KMS-11 (cell line): ENCODE results near the gene GARIN3.

Source experiments
- H2AFZ ChIP-seq: fragments of 200-600 bp; sonication (generic); 2 replicates; pipeline ENCODE4 v1.6.1; 2016; ENCODE audit warnings: antibody characterized with exemption, mixed run types, low read depth
- H3K27ac ChIP-seq: fragments of 200-600 bp; sonication (generic); 2 replicates; pipeline ENCODE4 v1.6.1; 2016; ENCODE audit warnings: mild to moderate bottlenecking, mixed run types
- H3K27me3 ChIP-seq: fragments of 200-600 bp; sonication (generic); 2 replicates; pipeline ENCODE4 v1.6.1; 2017; ENCODE audit warnings: mild to moderate bottlenecking, low read depth, mixed run types, moderate library complexity; ENCODE audit not compliant: insufficient read depth
- H3K36me3 ChIP-seq: fragments of 200-600 bp; sonication (generic); 2 replicates; pipeline ENCODE4 v1.6.1; 2017; ENCODE audit warnings: mild to moderate bottlenecking, mixed run types; ENCODE audit not compliant: insufficient read depth
- H3K4me1 ChIP-seq: fragments of 200-600 bp; sonication (generic); 2 replicates; pipeline ENCODE4 v1.6.1; 2016; ENCODE audit warnings: mild to moderate bottlenecking, low read depth, mixed run types; ENCODE audit not compliant: poor library complexity, severe bottlenecking
- H3K4me2 ChIP-seq: fragments of 200-600 bp; sonication (generic); 2 replicates; pipeline ENCODE4 v1.7.0; 2016; ENCODE audit warnings: mild to moderate bottlenecking, mixed run types
- H3K4me3 ChIP-seq: fragments of 200-600 bp; sonication (generic); IDR thresholded peaks from 2 replicates; pipeline ENCODE4 v1.6.1; 2017; ENCODE audit warnings: low read depth, low read length, mixed read lengths; ENCODE audit not compliant: insufficient read depth
- H3K79me2 ChIP-seq: fragments of 200-600 bp; sonication (generic); 2 replicates; pipeline ENCODE4 v1.6.1; 2016; ENCODE audit warnings: low read depth, mixed run types; ENCODE audit not compliant: insufficient read depth
- H3K9ac ChIP-seq: fragments of 200-600 bp; sonication (generic); 2 replicates; pipeline ENCODE4 v1.6.1; 2016; ENCODE audit warnings: mild to moderate bottlenecking, mixed run types
- H4K20me1 ChIP-seq: fragments of 200-600 bp; sonication (generic); 2 replicates; pipeline ENCODE4 v1.6.1; 2016; ENCODE audit warnings: mild to moderate bottlenecking, mixed run types; ENCODE audit not compliant: insufficient read depth
- TF ChIP-seq, protein P1 (sequence below): fragments of 200-600 bp; sonication (generic); conservative IDR thresholded peaks from 2 replicates; pipeline ENCODE4 v1.6.1; 2017; ENCODE audit warnings: low read depth, mild to moderate bottlenecking, antibody characterized with exemption, low read length, moderate library complexity, mixed read lengths

The GARIN3 gene

DNA sequence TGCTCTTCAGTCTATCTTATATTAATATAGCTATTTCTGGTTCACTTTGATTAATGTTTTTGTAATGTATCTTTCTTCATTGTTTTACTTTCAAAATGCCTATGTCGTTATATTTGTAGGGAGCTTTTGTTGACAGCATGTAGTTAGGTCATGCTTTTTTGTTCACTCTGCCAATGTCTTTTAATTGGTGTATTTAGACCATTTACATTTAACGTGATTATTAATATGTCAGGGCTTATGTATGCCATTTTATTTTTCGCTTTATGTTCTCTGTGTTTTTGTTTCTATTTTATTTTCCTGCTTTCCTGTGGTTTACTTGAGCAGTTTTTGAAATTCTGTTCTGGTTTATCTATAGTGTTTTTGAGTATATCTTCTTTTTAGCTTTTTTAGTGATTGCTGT, 10.8 kb downstream of the GARIN3 start:
- Histone ChIP-seq H3K4me3 (no peak overlapping the region), H4K20me1 (no peaks in the 10 kb centered on the region), H3K36me3 (no peaks in the 10 kb centered on the region), H3K27me3 (no peaks in the 10 kb centered on the region), H3K27ac (no peak overlapping the region), H3K79me2 (no peaks in the 10 kb centered on the region), H3K4me2 (no peak overlapping the region), H3K9ac (no peak overlapping the region), H2AFZ (no peak overlapping the region), H3K4me1 (no peaks in the 10 kb centered on the region)
- TF ChIP-seq, protein P1, sequence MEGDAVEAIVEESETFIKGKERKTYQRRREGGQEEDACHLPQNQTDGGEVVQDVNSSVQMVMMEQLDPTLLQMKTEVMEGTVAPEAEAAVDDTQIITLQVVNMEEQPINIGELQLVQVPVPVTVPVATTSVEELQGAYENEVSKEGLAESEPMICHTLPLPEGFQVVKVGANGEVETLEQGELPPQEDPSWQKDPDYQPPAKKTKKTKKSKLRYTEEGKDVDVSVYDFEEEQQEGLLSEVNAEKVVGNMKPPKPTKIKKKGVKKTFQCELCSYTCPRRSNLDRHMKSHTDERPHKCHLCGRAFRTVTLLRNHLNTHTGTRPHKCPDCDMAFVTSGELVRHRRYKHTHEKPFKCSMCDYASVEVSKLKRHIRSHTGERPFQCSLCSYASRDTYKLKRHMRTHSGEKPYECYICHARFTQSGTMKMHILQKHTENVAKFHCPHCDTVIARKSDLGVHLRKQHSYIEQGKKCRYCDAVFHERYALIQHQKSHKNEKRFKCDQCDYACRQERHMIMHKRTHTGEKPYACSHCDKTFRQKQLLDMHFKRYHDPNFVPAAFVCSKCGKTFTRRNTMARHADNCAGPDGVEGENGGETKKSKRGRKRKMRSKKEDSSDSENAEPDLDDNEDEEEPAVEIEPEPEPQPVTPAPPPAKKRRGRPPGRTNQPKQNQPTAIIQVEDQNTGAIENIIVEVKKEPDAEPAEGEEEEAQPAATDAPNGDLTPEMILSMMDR = no peak

GRCh38 chr5:157150995-157151394, 15.1 kb downstream of the GARIN3 start:
- no peak overlapping the region for H3K9ac ChIP-seq
- no peak overlapping the region for H2AFZ ChIP-seq
- no peak overlapping the region for H3K4me3 ChIP-seq
- H3K27me3 ChIP-seq = no peaks in the 10 kb centered on the region
- H3K36me3 ChIP-seq = no peaks in the 10 kb centered on the region
- no peaks in the 10 kb centered on the region for H3K79me2 ChIP-seq
- no peaks in the 10 kb centered on the region for H3K4me1 ChIP-seq
- no peak overlapping the region for H3K4me2 ChIP-seq
- TF ChIP-seq, protein P1 = no peak
- H4K20me1 ChIP-seq = no peaks in the 10 kb centered on the region
- H3K27ac ChIP-seq = no peak overlapping the region

- Histone ChIP-seq H3K4me3 (no peak overlapping the region), H3K4me2 (no peak overlapping the region), H3K27me3 (no peaks in the 10 kb centered on the region), H4K20me1 (no peaks in the 10 kb centered on the region), H3K9ac (no peak overlapping the region), H2AFZ (no peak overlapping the region), H3K79me2 (no peaks in the 10 kb centered on the region), H3K36me3 (no peaks in the 10 kb centered on the region), H3K27ac (no peak overlapping the region), H3K4me1 (no peaks in the 10 kb centered on the region)
- TF ChIP-seq, protein P1 = peak; percentile 82
Observed at GRCh38 chr5:157148734-157149615, 17.1 kb downstream of the GARIN3 start.

DNA sequence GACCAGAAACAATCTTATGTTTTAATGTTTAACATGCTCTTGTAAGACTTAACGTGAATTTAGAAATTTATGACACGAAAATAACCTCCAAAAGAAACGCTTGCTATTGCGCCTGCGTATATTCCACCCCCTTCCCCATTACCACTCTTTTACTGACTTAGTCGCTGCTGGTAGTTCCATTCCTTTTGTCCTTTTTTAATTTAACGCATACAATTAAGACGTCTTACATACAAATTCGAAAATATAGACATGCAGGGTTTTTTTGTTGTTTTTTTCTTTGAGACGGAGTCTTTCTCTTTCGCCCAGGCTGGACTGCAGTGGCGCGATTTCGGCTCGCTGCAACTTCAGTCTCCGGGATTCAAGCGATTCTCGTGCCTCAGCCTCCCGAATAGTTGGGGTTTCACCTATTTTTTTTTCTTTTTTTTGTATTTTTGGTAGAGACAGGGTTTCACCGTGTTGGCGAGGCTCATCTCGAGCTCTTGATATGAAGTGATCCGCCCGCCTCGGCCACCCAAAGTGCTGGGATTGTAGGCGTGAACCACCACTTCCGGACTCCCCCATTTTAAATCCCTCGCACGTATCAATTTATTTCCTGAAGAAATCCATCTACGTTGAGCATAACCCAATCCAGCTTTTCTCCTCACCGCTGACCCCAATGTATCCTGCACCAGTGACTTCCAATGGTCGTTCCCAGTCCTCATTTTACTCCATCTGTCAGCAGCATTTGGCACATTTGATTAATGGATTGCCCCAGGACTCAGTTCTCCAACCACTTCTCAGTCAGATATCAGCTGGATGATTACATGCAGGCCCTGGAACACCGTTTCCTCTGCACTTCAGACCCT, 22.7 kb downstream of the GARIN3 start:
- H3K27me3 ChIP-seq = no peaks in the 10 kb centered on the region
- TF ChIP-seq, protein P1 = no peak
- no peak overlapping the region for H3K4me3 ChIP-seq
- H3K4me2 ChIP-seq = no peak overlapping the region
- H3K79me2 ChIP-seq = peaks cover 11% of the 10 kb centered on the region
- H2AFZ ChIP-seq = peak overlapping the region; percentile 80; the same call in 1 of the 2 replicates
- H3K36me3 ChIP-seq = no peaks in the 10 kb centered on the region
- H3K9ac ChIP-seq = no peak overlapping the region
- H3K4me1 ChIP-seq = no peaks in the 10 kb centered on the region
- no peak overlapping the region for H3K27ac ChIP-seq
- H4K20me1 ChIP-seq = no peaks in the 10 kb centered on the region
